ENCODE results near the gene DPP8.
"Not testable (repeated sequence)": the region's sequence is repeated elsewhere in the genome, so short reads cannot be mapped to it uniquely, and the experiment has no call there.

The DPP8 gene

GRCh38 chr15:65516997-65517865 is at the start of gene DPP8:
DPP8 (minus strand) TSS chr15:65517689; CDS start chr15:65512553, 5,136 bp downstream.
- DNase-seq (ENCODE audit: low read depth in 2 of 2) = peak; percentile 89 to 95

- DNase-seq (ENCODE audit: low read depth in 2 of 2) = no peak
These were observed 44.4 kb upstream of the DPP8 start for GRCh38 chr15:65561934-65562333.

GRCh38 chr15:65559941-65560340 is 42.5 kb upstream of the DPP8 start:
- DNase-seq (ENCODE audit: low read depth in 2 of 2) = no peak

DNA sequence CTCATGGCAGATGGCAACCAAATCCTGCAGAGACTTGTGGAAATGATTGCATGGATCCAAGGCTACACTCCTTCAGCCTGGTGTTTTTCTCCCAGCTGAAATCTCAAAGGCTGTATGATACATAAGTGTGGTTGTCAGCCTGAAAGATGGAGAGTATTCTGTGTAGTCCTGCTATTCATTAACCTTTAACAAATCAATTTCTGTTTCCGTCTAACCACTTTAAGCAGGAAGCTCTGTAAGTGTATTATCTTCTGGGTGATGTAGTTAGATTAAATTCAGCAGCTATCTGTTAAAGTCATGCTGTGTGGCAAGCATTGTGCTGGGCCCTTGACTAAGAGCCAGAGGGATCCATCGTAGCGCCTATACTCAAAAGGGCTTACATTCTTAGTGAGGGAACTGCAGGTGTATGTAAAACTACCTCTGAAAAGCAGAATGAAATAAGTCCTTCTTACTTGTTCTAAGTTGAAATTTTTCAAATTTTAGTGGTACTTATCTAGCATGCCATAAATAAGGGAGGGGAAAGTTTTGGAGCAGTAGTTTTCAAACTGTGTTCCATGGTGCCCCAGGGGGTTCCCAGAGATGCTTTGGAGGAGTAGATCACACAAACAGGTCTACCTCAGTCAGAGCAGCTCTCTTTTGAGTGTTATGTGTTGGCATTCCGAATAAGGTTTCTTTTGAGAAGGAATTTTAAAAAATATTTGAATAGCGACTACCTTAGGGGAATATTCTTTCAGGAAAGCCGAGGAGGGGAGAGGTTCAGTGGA is 41.7 kb upstream of the DPP8 start:
- no peak for DNase-seq (ENCODE audit: low read depth in 2 of 2)

DNA sequence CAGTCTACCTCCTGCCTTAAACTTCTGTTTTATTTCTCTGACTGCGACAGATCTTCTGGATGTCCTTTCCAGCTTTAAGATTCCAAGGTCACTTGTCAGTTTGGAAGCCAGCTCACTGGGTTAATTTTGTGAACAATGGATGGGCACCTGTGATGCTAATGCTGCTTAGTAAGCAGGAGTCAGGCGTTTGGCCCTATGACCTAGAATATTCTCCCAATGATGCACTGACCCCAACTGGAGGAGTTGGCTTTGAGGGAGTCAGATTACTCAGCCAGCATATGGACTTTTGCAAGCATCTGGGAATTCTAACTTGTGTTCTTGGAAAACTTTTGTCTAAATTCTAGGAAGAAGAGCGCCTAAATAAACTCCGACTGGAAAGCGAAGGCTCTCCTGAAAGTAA is 40.8 kb upstream of the DPP8 start:
- DNase-seq (ENCODE audit: low read depth in 2 of 2) = no peak

GRCh38 chr15:65556622-65557021 is 39.1 kb upstream of the DPP8 start:
- DNase-seq (ENCODE audit: low read depth in 2 of 2) = no peak

DNA sequence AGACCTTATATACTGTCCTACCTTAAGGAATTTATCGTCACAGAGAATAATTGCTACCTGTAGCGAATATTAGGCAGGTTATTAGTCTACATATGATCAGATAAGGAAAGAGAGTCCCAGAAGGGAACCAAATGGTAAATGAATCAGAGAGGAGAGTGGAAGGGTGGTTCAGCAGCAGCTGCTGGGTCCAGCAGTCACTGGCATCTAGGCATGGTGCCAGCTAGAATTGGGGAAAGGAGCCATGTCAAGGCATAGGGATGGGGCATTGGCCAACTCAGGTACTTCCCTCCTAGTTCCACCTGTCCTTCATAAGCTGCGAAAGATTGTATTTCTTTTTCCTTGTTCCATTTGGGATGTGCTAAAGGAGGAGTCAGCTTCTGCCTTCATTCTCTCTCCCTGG is 36.2 kb upstream of the DPP8 start:
- DNase-seq (ENCODE audit: low read depth in 2 of 2) = no peak

DNA sequence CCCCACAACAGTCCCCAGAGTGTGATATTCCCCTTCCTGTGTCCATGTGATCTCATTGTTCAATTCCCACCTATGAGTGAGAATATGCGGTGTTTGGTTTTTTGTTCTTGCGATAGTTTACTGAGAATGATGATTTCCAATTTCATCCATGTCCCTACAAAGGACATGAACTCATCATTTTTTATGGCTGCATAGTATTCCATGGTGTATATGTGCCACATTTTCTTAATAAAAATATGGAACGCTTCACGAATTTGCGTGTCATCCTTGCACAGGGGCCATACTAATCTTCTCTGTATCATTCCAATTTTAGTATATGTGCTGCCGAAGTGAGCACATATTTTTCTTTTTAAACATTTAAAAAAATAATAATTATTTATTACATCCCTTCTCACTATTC is 35.4 kb upstream of the DPP8 start:
- not testable (repeated sequence) for DNase-seq (ENCODE audit: low read depth in 2 of 2)

- no peak for DNase-seq (ENCODE audit: low read depth in 2 of 2)
These were observed 33.7 kb upstream of the DPP8 start for GRCh38 chr15:65551183-65551582.

GRCh38 chr15:65550681-65551098 is 33.2 kb upstream of the DPP8 start:
- no peak for DNase-seq (ENCODE audit: low read depth in 2 of 2)

DNA sequence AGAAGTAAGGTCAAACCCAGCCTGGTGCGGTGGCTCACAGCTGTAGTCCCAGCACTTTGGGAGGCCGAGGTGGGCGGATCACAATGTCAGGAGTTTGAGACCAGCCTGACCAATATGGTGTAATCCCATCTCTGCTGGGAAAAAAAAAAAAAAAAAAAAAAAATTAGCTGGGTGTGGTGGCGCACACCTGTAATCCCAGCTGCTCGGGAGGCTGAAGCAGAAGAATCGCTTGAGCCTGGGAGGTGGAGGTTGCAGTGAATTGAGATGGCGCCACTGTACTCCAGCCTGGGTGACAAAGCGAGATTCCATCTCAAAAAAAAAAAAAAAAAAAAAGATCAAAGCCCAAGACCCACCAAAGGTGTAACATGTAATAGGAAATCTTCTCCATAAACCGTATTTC is 31.8 kb upstream of the DPP8 start:
- DNase-seq (ENCODE audit: low read depth in 2 of 2) = not testable (repeated sequence)

GRCh38 chr15:65547841-65548240 is 30.4 kb upstream of the DPP8 start:
- DNase-seq (ENCODE audit: low read depth in 2 of 2) = no peak

DNA sequence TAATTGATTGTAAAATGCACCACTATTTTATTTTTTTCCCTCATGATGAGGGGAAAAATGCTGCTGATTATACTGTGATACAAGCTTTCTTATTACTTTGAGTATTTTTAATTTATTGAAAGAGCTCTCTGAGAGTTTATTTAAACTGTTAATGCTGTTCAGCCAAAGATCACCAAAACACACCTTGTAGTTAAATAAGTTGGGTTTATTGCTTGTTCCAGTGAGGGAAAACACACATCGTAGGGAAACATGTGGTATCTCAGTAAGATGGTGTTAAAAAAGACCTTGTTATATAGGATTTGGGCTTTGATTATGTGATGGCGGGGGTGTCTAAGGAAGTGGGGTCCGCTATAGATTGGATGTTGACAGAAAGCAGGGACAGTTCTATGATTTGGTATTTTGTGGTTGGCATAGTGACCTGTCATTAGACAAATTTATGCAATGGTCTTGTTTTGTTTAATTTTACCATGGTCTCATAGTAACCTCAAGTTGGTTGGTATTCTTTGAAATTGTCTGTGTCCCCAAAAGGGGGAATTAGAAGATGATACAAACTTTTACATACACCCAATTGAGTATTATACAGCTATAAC is 23.8 kb upstream of the DPP8 start:
- no peak for DNase-seq (ENCODE audit: low read depth in 2 of 2)

DNA sequence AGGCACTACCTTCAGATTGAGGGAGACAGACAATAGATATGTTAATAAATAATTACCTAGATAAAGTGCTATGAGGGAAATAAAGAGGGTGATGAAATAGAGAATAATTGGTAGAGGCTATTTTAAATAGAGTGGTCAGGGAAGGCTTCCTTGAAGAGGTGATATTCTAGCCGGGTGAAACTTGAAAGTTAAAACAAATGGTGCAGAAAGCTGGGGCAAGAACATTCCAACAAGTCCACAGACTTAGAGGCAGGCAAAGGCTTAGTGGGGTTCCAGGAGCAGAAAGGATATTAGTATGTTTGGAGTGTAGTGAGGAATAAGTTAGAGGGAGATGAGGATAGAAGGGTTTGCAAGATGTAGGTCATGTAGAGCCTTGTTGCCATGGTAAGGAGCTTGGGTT is 22.8 kb upstream of the DPP8 start:
- no peak for DNase-seq (ENCODE audit: low read depth in 2 of 2)

GRCh38 chr15:65535192-65535591 is 17.7 kb upstream of the DPP8 start:
- no peak for DNase-seq (ENCODE audit: low read depth in 2 of 2)

DNA sequence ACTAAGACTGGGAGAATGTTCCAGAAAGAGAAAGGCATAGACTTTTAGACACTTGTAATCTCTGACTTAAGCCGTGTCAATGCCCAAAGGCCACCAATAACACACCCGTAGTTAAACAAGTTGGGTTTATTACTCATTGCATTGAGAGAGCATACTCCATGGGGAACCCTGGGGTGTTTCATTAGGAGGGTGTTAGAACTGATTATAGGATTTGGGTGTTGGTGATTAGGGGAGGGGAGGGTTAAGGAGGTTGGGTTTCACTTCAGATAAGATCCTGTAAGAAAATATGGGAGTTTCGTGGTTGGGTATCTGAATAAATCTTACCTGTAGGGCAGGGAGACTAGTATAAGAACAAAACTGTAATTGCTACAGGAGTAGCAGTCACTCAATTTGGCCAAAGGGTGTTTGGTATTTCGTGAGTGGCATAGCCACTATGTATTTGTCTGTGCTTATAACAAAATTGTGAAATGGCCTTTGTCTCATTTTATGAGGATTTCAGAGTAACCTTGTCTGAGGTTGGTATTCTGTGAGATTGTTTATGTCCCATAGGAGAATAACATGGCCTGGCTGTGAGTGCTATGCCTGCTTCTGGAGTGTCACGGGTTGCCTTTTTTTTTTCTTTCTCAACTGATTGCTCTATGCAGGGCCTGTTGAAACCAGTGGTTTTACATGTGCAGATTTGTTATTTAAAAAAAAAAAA is 15.7 kb upstream of the DPP8 start:
- no peak for DNase-seq (ENCODE audit: low read depth in 2 of 2)

DNA sequence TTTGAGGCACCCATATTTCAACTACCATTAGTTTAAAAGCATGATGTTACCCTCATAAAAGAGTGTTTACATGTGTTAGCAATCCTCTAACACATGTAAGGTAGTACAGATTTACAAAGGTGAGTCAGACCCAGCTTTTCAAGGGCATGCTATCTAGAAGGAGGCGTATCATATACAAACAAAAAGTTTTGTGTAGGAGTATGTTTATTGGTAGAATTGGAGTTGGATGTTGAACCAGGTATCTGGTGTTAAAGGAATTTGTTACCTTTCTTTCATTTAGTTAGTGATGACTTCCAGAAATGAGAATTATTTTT is 15.2 kb upstream of the DPP8 start:
- DNase-seq (ENCODE audit: low read depth in 2 of 2) = no peak

- DNase-seq (ENCODE audit: low read depth in 2 of 2) = peak; percentile 77 to 92
These were observed 13.0 kb upstream of the DPP8 start, which contains the start of gene HACD3 for GRCh38 chr15:65530318-65531111. HACD3 (plus strand) TSS chr15:65530463; CDS start chr15:65530632, 169 bp downstream.

GRCh38 chr15:65529762-65530317 is 12.4 kb upstream of the DPP8 start:
- DNase-seq (ENCODE audit: low read depth in 2 of 2) = no peak

- DNase-seq (ENCODE audit: low read depth in 2 of 2) = no peak
These were observed 11.1 kb upstream of the DPP8 start for GRCh38 chr15:65528461-65529060.

All from stimulated activated CD4-positive, alpha-beta T cell treated with anti-CD3 and anti-CD28 coated beads, Interleukin-15, amount 100 ng/mL, for 48 hours (primary cell).